Brain microvascular endothelial cell (primary cell): ENCODE data around the gene CHRM1.

ENCODE experiments used
- DNase-seq: peaks from one replicate; pipeline ENCODE4 v3.0.0-alpha.2; 2020
- H3K27ac ChIP-seq: fragments of 250-450 bp; sonication (Bioruptor Pico); 2 replicates; pipeline ENCODE4 v1.5.1; 2020; ENCODE audit warnings: mild to moderate bottlenecking, moderate library complexity
- H3K27me3 ChIP-seq: fragments of 250-450 bp; sonication (Bioruptor Pico); replicated peaks from 2 replicates; pipeline ENCODE4 v1.5.1; 2020; ENCODE audit warnings: mild to moderate bottlenecking
- H3K36me3 ChIP-seq: fragments of 250-450 bp; sonication (Bioruptor Pico); replicated peaks from 2 replicates; pipeline ENCODE4 v1.5.1; 2020; ENCODE audit warnings: mild to moderate bottlenecking
- H3K4me3 ChIP-seq: 2 replicates; pipeline ENCODE4 v1.5.1; 2011; ENCODE audit warnings: low read depth, mild to moderate bottlenecking, control low read depth, low read length, moderate library complexity
- CTCF ChIP-seq: IDR thresholded peaks from 2 replicates; pipeline ENCODE4 v1.5.1; 2011; ENCODE audit warnings: low read depth, mild to moderate bottlenecking, moderate library complexity, low read length, control low read depth, inconsistent platforms; ENCODE audit errors: missing control alignments
- in situ Hi-C: cut with HindIII; loops from 2 replicates; pipeline ENCODE4 v1.10.0; 2017; ENCODE audit warnings: low sequenced_read_pairs, low pct_ligation_motif_present

CHRM1 gene

GRCh38 chr11:62895501-62895900 lies 25.7 kb downstream of the CHRM1 start:
- no peak for TF ChIP-seq CTCF
- Histone ChIP-seq H3K4me3 (no peak overlapping the region), H3K27me3 (no peaks in the 10 kb centered on the region), H3K27ac (no peak overlapping the region), H3K36me3 (no peaks in the 10 kb centered on the region)
- in situ Hi-C loops: no loop called here
- DNase-seq: no peak

GRCh38 chr11:62892077-62892922 lies 28.9 kb downstream of the CHRM1 start:
- no peak overlapping the region for H3K4me3 ChIP-seq
- TF ChIP-seq CTCF: no peak
- peaks cover 26% of the 10 kb centered on the region for H3K36me3 ChIP-seq
- in situ Hi-C loops: no loop called here
- no peaks in the 10 kb centered on the region for H3K27me3 ChIP-seq
- no peak overlapping the region for H3K27ac ChIP-seq
- no peak for DNase-seq

GRCh38 chr11:62889484-62890437 lies 31.4 kb downstream of the CHRM1 start:
- in situ Hi-C loops: no loop called here
- H3K36me3 ChIP-seq: peaks cover 50% of the 10 kb centered on the region
- no peak for TF ChIP-seq CTCF
- H3K4me3 ChIP-seq: no peak overlapping the region
- H3K27me3 ChIP-seq: no peaks in the 10 kb centered on the region
- no peak overlapping the region for H3K27ac ChIP-seq
- DNase-seq: no peak

- in situ Hi-C loops: no loop called here
- no peak for DNase-seq
- TF ChIP-seq CTCF: no peak
- no peaks in the 10 kb centered on the region for H3K27me3 ChIP-seq
- no peak overlapping the region for H3K4me3 ChIP-seq
- no peak overlapping the region for H3K27ac ChIP-seq
- H3K36me3 ChIP-seq: peaks cover 55% of the 10 kb centered on the region
Measured at GRCh38 chr11:62889126-62889483, 32.1 kb downstream of the CHRM1 start.

GRCh38 chr11:62888406-62888805 lies 32.8 kb downstream of the CHRM1 start:
- peaks cover 62% of the 10 kb centered on the region for H3K36me3 ChIP-seq
- no peak for DNase-seq
- no peak overlapping the region for H3K27ac ChIP-seq
- no peaks in the 10 kb centered on the region for H3K27me3 ChIP-seq
- in situ Hi-C loops: no loop called here
- no peak for TF ChIP-seq CTCF
- H3K4me3 ChIP-seq: no peak overlapping the region
